A549 (cell line): Measurements from ENCODE around the gene NRXN2.

ENCODE experiments used
- BCL3 ChIP-seq: fragments of >200 bp; sonication (Bioruptor Twin); formaldehyde crosslinking; IDR thresholded peaks from 3 replicates; pipeline ENCODE4 v1.6.1; 2016
- CBX8 ChIP-seq: fragments of 200-600 bp; sonication (generic); IDR thresholded peaks from 2 replicates; pipeline ENCODE4 v1.6.1; 2016
- CEBPB ChIP-seq, 2 experiments: fragments of >200 bp in 1 of 2; sonication (Bioruptor Twin) in 1 of 2; formaldehyde crosslinking in 1 of 2; IDR thresholded peaks; 2 replicates each; pipeline ENCODE4 v1.6.1; 2012 to 2016
- CHD2 ChIP-seq: fragments of 150-350 bp; IDR thresholded peaks from 2 replicates; pipeline ENCODE4 v1.6.1; 2014; ENCODE audit warnings: low read length; ENCODE audit not compliant: partially characterized antibody
- CTCF ChIP-seq: fragments of >200 bp; sonication (Bioruptor Twin); formaldehyde crosslinking; IDR thresholded peaks from 3 replicates; pipeline ENCODE4 v1.5.1; 2016
- ELK1 ChIP-seq: fragments of 150-350 bp; IDR thresholded peaks from 2 replicates; pipeline ENCODE4 v1.6.1; 2014; ENCODE audit warnings: low read depth, mild to moderate bottlenecking, low read length
- FOXS1 ChIP-seq: fragments of 250-450 bp; sonication (Bioruptor Pico); IDR thresholded peaks from 2 replicates; pipeline ENCODE4 v1.5.0; 2020; ENCODE audit warnings: mild to moderate bottlenecking, moderate library complexity
- HDAC2 ChIP-seq: fragments of 200-600 bp; sonication (generic); IDR thresholded peaks from 2 replicates; pipeline ENCODE4 v1.6.1; 2016
- JUN ChIP-seq, 2 experiments: fragments of >200 bp; sonication (Bioruptor Twin); formaldehyde crosslinking; IDR thresholded peaks; 2 replicates in 1 of 2; 3 replicates in 1 of 2; pipeline ENCODE4 v1.6.1; 2016 to 2017
- PBX3 ChIP-seq: IDR thresholded peaks from 2 replicates; pipeline ENCODE4 v1.6.1; 2012
- POLR2A ChIP-seq: IDR thresholded peaks from 2 replicates; pipeline ENCODE4 v1.6.1; 2012; ENCODE audit warnings: mild to moderate bottlenecking, low read length
- RCOR1 ChIP-seq: fragments of 150-350 bp; IDR thresholded peaks from 2 replicates; pipeline ENCODE4 v1.6.1; 2014; ENCODE audit warnings: antibody characterized with exemption, low read length, low read depth
- SREBF2 ChIP-seq: fragments of 450-650 bp; IDR thresholded peaks from 2 replicates; pipeline ENCODE4 v1.6.1; 2014; ENCODE audit warnings: mild to moderate bottlenecking, moderate library complexity
- ZSCAN20 ChIP-seq: fragments of 250-450 bp; sonication (Bioruptor Pico); IDR thresholded peaks from 2 replicates; pipeline ENCODE4 v1.8.0; 2022; ENCODE audit warnings: mild to moderate bottlenecking, moderate library complexity

- no peak for TF ChIP-seq CBX8
- no peak for TF ChIP-seq BCL3
- TF ChIP-seq CTCF: 0 out of 3 replicates have a peak, but pooled peaks have one; percentile 13
- no peak for TF ChIP-seq POLR2A
- TF ChIP-seq CEBPB (IDR thresholded peaks at IDR 0.05): no peak
- no peak for TF ChIP-seq FOXS1 (CRISPR knock-in tag)
- no peak for TF ChIP-seq ZSCAN20 (CRISPR knock-in tag)
- no peak for TF ChIP-seq CHD2
- TF ChIP-seq PBX3: no peak
- no peak for TF ChIP-seq ELK1
- TF ChIP-seq RCOR1: no peak
- no peak for TF ChIP-seq JUN (IDR thresholded peaks at IDR 0.05)
- no peak for TF ChIP-seq HDAC2
- TF ChIP-seq SREBF2: no peak
These were observed 157.8 kb downstream of the NRXN2 start for GRCh38 chr11:64564947-64565889.
